ENCODE measurements around the gene MRTFA.

The MRTFA gene

GRCh38 chr22:40422558-40423309 is 213.8 kb downstream of the MRTFA start:
- DNase-seq, result no peak

DNA sequence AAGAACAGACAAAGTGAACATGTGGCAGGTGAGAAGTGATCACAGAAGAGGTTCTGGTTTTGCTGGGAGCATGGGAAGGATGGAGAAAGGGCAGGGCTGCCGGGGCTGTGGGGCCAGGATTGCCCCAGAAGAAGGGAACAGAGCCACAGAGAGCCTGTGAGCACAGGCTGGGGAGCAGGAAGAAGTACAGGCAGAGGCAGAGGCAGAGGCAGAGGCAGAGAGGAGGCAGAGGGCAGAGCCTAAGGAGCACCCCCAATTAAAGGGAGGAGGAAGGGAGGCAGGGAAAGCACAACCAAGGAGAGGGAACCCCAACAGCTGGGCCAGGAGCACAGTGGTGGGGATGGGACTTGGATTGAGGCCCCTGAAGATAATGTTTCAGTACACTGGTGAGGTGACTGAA is 214.6 kb downstream of the MRTFA start:
- no peak for DNase-seq

- no peak for DNase-seq
These were observed 215.5 kb downstream of the MRTFA start for GRCh38 chr22:40421082-40421350.

DNA sequence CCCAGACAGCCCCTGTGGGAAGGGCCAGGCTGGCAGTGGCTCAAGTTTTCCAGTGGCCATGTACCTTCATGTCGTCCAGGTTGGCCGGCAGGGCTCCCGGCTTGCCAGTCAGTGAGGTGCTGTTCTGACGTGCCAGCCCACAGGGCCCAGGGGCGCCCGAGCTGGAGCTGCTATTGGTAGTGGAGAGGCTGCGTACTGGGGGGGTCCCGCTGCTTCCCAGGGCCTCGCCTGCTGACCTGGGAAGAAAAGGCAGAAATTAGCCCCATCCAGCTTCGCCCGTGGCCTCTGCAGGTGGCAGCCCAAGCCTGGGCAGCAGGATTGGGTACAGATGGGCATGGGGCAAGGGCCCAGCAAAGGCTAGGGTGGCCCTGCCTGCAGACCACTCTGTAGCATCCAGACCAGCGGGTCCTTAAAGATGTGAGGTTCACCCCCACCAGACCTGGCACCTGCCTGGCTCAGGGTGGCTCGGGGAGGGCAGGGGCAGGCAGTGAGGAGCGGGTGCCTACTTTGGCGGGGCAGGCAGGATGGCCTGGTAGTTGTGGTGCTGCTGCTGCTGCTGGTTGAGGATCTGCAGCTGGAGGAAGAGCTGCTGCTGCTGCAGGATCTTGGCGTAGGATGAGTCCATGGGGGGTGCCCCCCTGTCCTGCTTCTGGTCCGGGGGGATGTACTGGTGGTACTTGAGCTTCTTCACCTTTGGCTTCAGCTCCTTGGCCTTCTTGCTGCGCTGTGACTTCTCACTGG is 216.0 kb downstream of the MRTFA start:
- no peak for DNase-seq

DNA sequence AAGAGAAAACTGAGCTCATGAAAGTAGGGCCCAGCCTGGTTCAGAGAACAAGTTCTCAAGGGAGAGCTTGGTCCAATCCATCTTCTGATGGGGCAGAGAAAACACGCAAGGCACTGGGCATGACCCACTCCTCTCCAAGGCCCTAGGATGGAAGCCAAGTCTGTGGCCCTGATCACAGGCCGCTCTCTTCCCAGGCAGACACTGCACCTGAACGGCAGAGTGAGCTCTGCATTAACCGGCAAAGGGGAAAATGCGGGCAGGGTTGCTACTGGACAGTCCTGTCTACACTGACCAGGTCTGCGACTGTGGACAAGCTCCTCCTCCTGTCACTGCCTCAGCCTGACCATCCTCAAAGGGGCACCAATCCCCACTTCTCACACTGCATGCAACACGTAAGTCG is 216.8 kb downstream of the MRTFA start:
- DNase-seq, result no peak

DNA sequence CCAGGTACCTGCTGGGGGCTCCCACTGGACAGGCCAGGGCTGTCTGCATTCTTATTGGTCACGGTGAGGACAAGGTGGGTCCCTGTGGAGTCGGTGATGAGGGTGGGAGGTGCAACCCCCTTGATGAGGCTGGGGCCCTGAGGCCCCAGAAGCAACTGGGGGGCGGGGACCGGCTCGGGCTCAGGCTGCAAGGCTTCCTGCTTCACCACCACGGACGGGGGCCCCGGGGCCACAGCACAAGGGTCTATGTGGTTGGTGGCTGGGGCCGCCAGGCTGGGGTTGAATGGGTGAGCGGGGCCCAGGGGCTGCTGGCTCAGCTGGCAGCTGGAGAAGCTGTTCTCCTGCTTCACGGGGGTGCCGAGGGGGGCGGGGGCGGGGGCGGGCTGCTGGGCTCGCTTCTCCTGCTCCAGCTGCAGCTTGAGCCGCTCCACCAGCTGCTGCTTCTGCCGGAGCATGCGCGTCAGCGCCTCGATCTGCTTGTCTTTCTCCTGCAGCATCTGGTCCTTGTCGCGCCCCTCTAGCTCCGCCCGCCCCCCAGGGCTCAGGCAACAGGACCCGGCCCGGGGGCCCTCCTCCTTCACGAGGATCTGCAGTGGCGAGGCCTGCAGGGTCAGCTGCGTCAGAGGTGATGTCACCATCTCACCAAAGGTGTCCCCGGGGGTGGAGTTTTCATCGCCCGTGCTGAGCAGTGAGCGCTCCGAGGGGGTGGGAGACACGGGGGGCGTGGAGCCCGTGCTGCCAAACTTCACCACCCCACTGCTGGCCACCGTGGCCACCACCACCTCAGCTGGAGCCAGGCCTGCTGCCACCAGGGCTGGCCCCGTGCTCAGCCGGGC is 217.9 kb downstream of the MRTFA start:
- DNase-seq, result no peak

GRCh38 chr22:40417881-40418280 is 218.6 kb downstream of the MRTFA start:
- no peak for DNase-seq

DNA sequence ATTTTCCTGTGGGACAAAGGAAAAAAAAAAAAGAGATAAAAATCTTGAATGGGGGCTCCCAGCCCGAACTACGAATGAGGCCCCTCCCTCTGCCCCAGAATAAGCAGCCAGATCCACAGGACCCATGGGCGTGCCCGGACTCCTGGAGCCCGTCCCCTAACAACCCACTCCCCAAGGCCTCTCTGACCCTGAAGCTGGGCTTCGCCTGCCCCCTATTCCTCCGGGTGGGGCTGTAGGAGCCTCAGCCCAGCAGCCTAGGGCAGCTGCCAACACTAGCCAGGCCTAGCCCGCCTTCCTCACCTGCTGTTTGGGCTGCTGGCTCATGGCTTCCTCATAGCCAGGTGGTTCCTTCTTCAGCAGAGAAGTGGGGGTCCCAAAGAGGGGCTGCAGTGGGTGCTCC is 219.5 kb downstream of the MRTFA start:
- DNase-seq, result no peak

DNA sequence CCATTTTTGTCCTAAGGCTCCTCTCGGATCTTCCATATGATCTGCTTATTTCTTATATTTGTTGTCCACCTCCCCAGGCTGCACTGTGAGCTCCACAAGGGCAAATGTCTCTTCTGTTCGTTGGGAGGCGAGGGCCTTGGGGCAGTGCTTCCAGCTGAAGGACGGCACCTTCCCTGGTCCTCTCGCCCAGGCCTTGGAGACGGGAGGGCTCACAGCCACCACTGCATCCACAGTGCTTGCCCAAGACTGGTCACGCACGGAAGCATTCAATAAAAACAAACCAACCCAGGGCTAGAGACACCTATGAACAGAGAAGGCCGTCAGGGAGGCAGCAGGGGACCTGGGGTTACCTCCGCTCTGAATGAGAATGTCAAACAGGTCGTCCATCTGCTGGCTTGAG is 219.9 kb downstream of the MRTFA start:
- DNase-seq, result no peak

- DNase-seq, result no peak
These were observed 220.3 kb downstream of the MRTFA start for GRCh38 chr22:40416267-40416570.

- no peak for DNase-seq
These were observed 220.8 kb downstream of the MRTFA start for GRCh38 chr22:40415531-40416266.

- DNase-seq, result no peak
These were observed 221.5 kb downstream of the MRTFA start for GRCh38 chr22:40414838-40415505.

- DNase-seq, result no peak
These were observed 222.2 kb downstream of the MRTFA start for GRCh38 chr22:40414311-40414710.

DNA sequence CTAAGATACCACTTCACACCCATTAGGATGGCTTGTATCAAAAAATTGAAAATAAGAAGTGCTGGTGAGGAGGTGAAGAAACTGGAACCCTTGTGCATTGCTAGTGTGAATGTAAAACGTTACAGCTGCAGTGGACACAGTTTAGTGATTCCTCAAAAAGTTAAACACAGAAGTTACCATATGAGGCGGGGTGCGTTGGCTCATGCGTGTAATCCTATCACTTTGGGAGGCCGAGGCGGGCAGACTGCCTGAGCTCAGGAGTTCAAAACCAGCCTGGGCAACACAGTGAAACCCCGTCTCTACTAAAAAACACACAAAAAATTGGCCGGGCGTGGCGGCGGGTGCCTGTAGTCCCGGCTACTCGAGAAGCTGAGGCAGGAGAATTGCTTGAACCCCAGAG is 222.6 kb downstream of the MRTFA start:
- DNase-seq, result no peak

- DNase-seq, result no peak
These were observed 224.1 kb downstream of the MRTFA start for GRCh38 chr22:40412441-40412840.

- DNase-seq, result no peak
These were observed 225.0 kb downstream of the MRTFA start for GRCh38 chr22:40411506-40411861.

DNA sequence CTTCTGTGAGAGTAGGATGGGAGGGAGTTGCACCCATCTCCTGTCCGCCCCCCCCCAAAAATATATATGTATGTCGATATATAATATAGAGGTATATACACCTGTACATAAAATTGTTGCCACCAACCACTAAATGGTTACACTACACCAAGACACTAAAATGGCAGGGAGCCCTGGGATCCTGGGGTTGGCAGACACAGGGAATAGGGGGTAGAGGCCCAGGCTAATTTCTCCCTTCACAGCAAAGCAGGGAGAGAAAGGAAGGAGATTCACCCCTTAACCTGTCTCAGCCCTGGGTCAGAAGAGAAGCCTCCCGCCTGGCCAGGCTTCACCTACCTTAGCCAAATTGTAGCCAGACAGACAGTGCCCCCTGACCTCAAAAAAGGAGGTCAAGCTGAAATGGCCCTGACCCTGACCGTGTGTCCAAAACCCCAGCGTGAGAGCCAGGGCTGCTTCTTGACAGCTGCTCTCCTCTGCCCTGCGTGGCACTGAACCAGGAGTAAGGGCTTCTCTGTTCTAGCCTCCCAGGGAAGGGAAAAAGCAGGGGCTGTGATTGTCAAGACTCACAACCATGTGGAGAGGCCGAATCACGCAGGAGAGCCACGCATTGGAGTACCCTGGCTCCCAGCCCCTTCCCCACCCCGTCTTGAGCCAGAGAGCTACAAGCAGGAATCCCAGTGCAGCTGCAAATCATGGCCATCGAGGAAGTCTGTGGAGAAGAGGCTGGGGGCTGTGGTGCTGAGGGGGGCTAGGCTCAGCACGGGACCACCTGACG is 225.6 kb downstream of the MRTFA start:
- no peak for DNase-seq

DNA sequence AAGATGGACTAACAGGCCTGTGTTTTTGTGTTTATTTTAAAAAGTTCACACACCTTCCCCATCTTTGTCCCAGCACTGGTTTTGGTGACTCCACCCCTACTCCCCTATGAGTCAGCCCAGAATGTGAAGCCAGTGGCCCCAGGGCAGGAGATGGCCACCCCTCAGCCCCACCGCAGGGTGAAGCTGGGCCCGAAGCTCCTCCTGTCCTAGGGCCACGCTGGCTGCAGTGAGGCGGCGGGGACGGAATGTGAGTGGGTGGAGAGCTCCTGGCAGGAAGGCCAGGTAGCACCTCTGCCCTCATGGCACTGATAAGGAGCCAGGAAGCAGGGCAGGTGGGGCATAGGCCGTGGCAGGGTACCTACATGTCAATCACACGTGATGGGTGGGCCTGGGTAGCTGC is 226.2 kb downstream of the MRTFA start:
- DNase-seq, result no peak

DNA sequence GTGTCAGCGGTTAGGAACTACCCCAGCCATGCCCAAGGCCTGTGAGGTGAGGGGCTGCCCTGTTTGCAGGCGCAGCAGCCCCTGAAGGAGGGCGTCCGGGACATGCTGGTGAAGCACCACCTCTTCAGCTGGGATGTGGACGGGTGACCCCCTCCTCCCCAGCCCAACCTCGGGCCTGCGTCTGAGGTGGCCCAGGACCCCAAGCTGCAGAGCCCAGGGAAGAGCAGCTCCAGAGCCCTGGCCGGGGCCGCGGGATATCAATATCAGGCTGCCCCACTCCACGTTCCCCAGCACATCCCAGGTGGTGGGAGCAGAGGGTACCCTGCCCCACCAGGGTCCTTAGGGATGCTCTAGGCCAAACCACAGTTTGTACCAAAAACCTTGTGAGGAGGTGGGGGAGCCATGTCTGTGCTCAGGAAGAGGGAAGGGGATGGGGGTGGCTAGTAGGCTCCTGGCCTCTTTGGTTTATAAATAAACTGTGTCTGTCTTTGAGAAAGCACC is 226.9 kb downstream of the MRTFA start:
- no peak for DNase-seq

DNA sequence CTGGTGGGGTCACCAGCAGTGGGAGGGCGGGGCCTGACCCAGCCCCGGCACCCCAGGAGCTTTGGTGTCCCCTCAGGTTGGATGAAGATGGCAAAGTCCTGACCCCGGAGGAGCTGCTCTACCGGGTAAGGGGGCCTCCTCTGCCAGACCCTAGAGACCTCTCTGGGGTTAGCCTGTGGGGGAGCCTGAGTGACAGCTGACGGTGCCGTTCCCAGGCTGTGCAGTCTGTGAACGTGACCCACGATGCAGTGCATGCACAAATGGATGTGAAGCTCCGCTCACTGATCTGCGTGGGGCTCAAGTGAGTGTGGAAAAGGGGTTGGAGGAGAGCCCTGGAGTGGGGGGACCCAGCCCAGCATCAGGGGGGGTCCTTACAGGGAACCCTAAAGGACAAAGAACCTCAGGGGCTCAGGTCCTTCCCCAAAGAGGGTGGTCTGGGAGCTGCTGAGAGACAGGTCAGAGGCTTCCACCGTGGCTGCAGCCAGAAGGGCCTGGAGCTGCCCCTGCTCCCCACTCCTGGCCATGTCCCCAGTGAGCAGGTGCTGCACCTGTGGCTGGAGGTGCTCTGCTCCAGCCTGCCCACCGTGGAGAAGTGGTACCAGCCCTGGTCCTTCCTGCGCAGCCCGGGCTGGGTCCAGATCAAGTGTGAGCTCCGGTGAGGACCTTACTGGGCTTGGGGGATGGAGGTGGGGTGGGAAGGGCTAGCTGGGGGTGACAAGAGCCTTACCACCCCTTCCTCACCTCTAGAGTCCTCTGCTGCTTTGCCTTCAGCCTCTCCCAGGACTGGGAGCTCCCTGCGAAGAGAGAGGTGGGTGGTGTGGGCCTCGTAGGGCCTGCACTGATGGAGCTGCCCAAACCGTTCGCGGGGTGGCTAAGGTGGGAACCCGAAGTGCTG is 227.6 kb downstream of the MRTFA start:
- DNase-seq, result no peak

Measured in activated CD4-positive, alpha-beta T cell treated with anti-CD3 and anti-CD28 coated beads, Interleukin-2, amount 50 U/mL, for 48 hours (primary cell).